Germinal center (tissue), 1 donor: Measurements from ENCODE around the gene MAPK8IP2.
A peak's percentile ranks its signal among the peaks of the same experiment; 100 is the strongest.
"Not testable (repeated sequence)": the region's sequence is repeated elsewhere in the genome, so short reads cannot be mapped to it uniquely, and the experiment has no call there.

Source experiments
- DNase-seq: peaks from one replicate; pipeline ENCODE4 v3.0.0; 2012; ENCODE audit warnings: mixed read lengths, low spot score

The MAPK8IP2 gene

GRCh38 chr22:50599816-50600455 lies 657 bp upstream of the MAPK8IP2 start:
- peak; percentile 74 for DNase-seq

- DNase-seq = no peak
Observed at GRCh38 chr22:50600967-50601668, 525 bp downstream of the MAPK8IP2 start.

GRCh38 chr22:50601669-50602337 lies 1.2 kb downstream of the MAPK8IP2 start:
- no peak for DNase-seq

GRCh38 chr22:50602338-50602700 lies 1.7 kb downstream of the MAPK8IP2 start:
- no peak for DNase-seq

GRCh38 chr22:50603511-50604255 lies 3.1 kb downstream of the MAPK8IP2 start:
- DNase-seq = no peak

- DNase-seq = no peak
Observed at GRCh38 chr22:50604256-50605001, 3.8 kb downstream of the MAPK8IP2 start.

GRCh38 chr22:50605002-50605612 lies 4.5 kb downstream of the MAPK8IP2 start:
- DNase-seq = no peak

- no peak for DNase-seq
Observed at GRCh38 chr22:50605613-50606074, 5.1 kb downstream of the MAPK8IP2 start.

- no peak for DNase-seq
Observed at GRCh38 chr22:50606165-50606945, 5.8 kb downstream of the MAPK8IP2 start.

GRCh38 chr22:50606946-50607658 lies 6.5 kb downstream of the MAPK8IP2 start:
- DNase-seq = no peak

- DNase-seq = no peak
Observed at GRCh38 chr22:50607659-50608020, 7.0 kb downstream of the MAPK8IP2 start.

- DNase-seq = not testable (repeated sequence)
Observed at GRCh38 chr22:50608058-50608840, 7.7 kb downstream of the MAPK8IP2 start.

- no peak for DNase-seq
Observed at GRCh38 chr22:50608996-50609395, 8.4 kb downstream of the MAPK8IP2 start.

- no peak for DNase-seq
Observed at GRCh38 chr22:50609599-50609998, 9.0 kb downstream of the MAPK8IP2 start.

GRCh38 chr22:50610041-50610451 lies 9.5 kb downstream of the MAPK8IP2 start:
- no peak for DNase-seq

GRCh38 chr22:50610581-50610980 lies 10.0 kb downstream of the MAPK8IP2 start:
- DNase-seq = no peak

- DNase-seq = no peak
Observed at GRCh38 chr22:50611341-50612060, 10.9 kb downstream of the MAPK8IP2 start.

- no peak for DNase-seq
Observed at GRCh38 chr22:50612168-50612527, 11.6 kb downstream of the MAPK8IP2 start.
